ENCODE data around the gene AADACL3.
"Not testable (repeated sequence)": the region's sequence is repeated elsewhere in the genome, so short reads cannot be mapped to it uniquely, and the experiment has no call there.

The AADACL3 gene

GRCh38 chr1:12714710-12715475, 1.0 kb upstream of the AADACL3 start:
- TF ChIP-seq, protein P1, sequence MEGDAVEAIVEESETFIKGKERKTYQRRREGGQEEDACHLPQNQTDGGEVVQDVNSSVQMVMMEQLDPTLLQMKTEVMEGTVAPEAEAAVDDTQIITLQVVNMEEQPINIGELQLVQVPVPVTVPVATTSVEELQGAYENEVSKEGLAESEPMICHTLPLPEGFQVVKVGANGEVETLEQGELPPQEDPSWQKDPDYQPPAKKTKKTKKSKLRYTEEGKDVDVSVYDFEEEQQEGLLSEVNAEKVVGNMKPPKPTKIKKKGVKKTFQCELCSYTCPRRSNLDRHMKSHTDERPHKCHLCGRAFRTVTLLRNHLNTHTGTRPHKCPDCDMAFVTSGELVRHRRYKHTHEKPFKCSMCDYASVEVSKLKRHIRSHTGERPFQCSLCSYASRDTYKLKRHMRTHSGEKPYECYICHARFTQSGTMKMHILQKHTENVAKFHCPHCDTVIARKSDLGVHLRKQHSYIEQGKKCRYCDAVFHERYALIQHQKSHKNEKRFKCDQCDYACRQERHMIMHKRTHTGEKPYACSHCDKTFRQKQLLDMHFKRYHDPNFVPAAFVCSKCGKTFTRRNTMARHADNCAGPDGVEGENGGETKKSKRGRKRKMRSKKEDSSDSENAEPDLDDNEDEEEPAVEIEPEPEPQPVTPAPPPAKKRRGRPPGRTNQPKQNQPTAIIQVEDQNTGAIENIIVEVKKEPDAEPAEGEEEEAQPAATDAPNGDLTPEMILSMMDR (IDR thresholded peaks at IDR 0.05; ENCODE audit: control insufficient read depth, extremely low read depth, insufficient read depth), result no peak
- H3K4me3 ChIP-seq (ENCODE audit: low read depth, low read length), result no peak overlapping the region

DNA sequence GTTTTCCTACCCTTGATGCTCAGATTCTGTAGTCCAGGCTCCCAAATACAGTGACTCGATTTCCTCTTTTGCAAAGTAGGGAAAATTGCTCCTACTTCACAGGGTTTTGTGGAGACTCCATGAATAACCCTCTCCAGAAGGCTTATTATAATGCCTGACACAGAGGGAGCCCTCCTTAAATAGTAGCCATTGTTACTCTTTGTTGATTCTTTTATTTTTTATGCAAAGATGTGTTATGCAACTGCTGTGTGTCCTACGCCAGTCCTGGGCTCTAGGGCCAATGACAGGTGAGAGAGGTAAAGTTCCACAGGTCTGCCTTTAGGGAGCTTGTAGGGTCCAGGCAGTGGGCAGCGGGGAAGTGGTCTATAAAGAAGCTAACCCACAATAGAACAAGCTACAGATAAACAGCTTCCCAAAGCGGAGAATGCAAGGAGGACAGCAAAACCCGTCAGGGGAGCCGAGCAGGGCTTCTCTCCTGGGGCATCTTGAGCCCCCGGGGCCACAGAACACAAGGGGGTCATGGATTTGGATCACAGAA, 1.5 kb downstream of the AADACL3 start:
- TF ChIP-seq, protein P1 (IDR thresholded peaks at IDR 0.05; ENCODE audit: control insufficient read depth, extremely low read depth, insufficient read depth), result no peak
- no peak for DNase-seq (ENCODE audit: low read depth)
- no peak overlapping the region for H3K4me3 ChIP-seq (ENCODE audit: low read depth, low read length)

More at GRCh38 chr1:12714710-12715475, 1.0 kb upstream of the AADACL3 start:
- no peak for DNase-seq (ENCODE audit: low read depth)

GRCh38 chr1:12722626-12723025, 6.7 kb downstream of the AADACL3 start:
- no peak overlapping the region for H3K4me3 ChIP-seq (ENCODE audit: low read depth, low read length)
- TF ChIP-seq, protein P1 (IDR thresholded peaks at IDR 0.05; ENCODE audit: control insufficient read depth, extremely low read depth, insufficient read depth), result no peak
- DNase-seq (ENCODE audit: low read depth), result no peak

DNA sequence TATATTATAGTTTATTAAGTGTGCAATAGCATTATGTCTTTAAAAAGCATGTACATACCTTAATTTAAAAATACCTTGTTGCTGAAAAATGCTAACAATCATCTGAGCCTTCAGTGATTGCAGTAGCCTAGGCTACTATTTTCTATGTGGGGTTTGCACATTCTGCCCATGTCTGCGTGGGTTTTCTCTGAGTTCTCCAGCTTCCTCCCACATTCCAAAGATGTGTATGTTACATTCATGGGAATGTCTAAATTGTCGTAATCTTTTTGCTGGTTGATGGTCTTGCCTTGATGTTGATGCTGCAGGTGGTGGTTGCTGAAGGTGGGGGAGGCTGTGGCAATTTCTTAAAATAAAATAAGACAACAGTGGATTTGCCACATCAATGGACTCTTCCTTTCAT, 12.5 kb downstream of the AADACL3 start:
- no peak for DNase-seq (ENCODE audit: low read depth)
- no peak overlapping the region for H3K4me3 ChIP-seq (ENCODE audit: low read depth, low read length)
- TF ChIP-seq, protein P1 (IDR thresholded peaks at IDR 0.05; ENCODE audit: control insufficient read depth, extremely low read depth, insufficient read depth), result no peak

- no peak for DNase-seq (ENCODE audit: low read depth)
- TF ChIP-seq, protein P1 (IDR thresholded peaks at IDR 0.05; ENCODE audit: control insufficient read depth, extremely low read depth, insufficient read depth), result no peak
- no peak overlapping the region for H3K4me3 ChIP-seq (ENCODE audit: low read depth, low read length)
These were observed 14.2 kb downstream of the AADACL3 start for GRCh38 chr1:12730156-12730555.

- DNase-seq (ENCODE audit: low read depth); H3K4me3 ChIP-seq (ENCODE audit: low read depth, low read length): not testable (repeated sequence)
These were observed 15.2 kb downstream of the AADACL3 start for GRCh38 chr1:12731084-12731483.

- no peak for DNase-seq (ENCODE audit: low read depth)
- TF ChIP-seq, protein P1 (IDR thresholded peaks at IDR 0.05; ENCODE audit: control insufficient read depth, extremely low read depth, insufficient read depth), result no peak
- no peak overlapping the region for H3K4me3 ChIP-seq (ENCODE audit: low read depth, low read length)
These were observed 18.7 kb downstream of the AADACL3 start for GRCh38 chr1:12734651-12735050.
